GM23248 (cell line): ENCODE results near the gene CYREN. TPM values are rescaled to one million over a fixed set of nuclear protein-coding genes. Genes with fewer than 3 reads are reported as not detected.

ENCODE experiments used
- DNase-seq: peaks from one replicate; pipeline ENCODE4 v3.0.0-alpha.2; 2015
- H2AFZ ChIP-seq: fragments of 200-600 bp; sonication (generic); 2 replicates; pipeline ENCODE4 v1.6.1; 2016; ENCODE audit warnings: antibody characterized with exemption
- H3F3A ChIP-seq: fragments of 200-600 bp; sonication (generic); 2 replicates; pipeline ENCODE4 v1.6.1; 2016; ENCODE audit warnings: mild to moderate bottlenecking, antibody characterized with exemption, mixed run types; ENCODE audit not compliant: insufficient read depth
- H3K27ac ChIP-seq: fragments of 200-600 bp; sonication (generic); 2 replicates; pipeline ENCODE4 v1.5.1; 2016; ENCODE audit warnings: mild to moderate bottlenecking
- H3K27me3 ChIP-seq: fragments of 200-600 bp; sonication (generic); replicated peaks from 2 replicates; pipeline ENCODE4 v1.6.1; 2016; ENCODE audit warnings: mild to moderate bottlenecking; ENCODE audit not compliant: insufficient read depth
- H3K36me3 ChIP-seq: fragments of 200-600 bp; sonication (generic); 2 replicates; pipeline ENCODE4 v1.6.1; 2016; ENCODE audit warnings: low read depth, mild to moderate bottlenecking
- H3K4me1 ChIP-seq: fragments of 200-600 bp; sonication (generic); 2 replicates; pipeline ENCODE4 v1.6.1; 2016; ENCODE audit warnings: mild to moderate bottlenecking; ENCODE audit not compliant: insufficient read depth
- H3K4me2 ChIP-seq: fragments of 200-600 bp; sonication (generic); one replicate; pipeline ENCODE4 v1.6.1; 2016; ENCODE audit warnings: mild to moderate bottlenecking; ENCODE audit not compliant: unreplicated experiment
- H3K4me3 ChIP-seq: fragments of 200-600 bp; sonication (generic); 2 replicates; pipeline ENCODE4 v1.5.1; 2016; ENCODE audit warnings: mild to moderate bottlenecking
- H3K79me2 ChIP-seq: fragments of 200-600 bp; sonication (generic); 2 replicates; pipeline ENCODE4 v1.6.1; 2016; ENCODE audit warnings: mild to moderate bottlenecking; ENCODE audit not compliant: insufficient read depth
- H3K9ac ChIP-seq: fragments of 200-600 bp; sonication (generic); 2 replicates; pipeline ENCODE4 v1.6.1; 2016; ENCODE audit warnings: mild to moderate bottlenecking
- H3K9me2 ChIP-seq: fragments of 200-600 bp; sonication (generic); 2 replicates; pipeline ENCODE4 v1.6.1; 2016; ENCODE audit warnings: mixed run types, mild to moderate bottlenecking, moderate library complexity; ENCODE audit not compliant: insufficient read depth
- H3K9me3 ChIP-seq: fragments of 200-600 bp; sonication (generic); one replicate; pipeline ENCODE4 v1.6.1; 2017; ENCODE audit warnings: low read depth
- H4K20me1 ChIP-seq: fragments of 200-600 bp; sonication (generic); 2 replicates; pipeline ENCODE4 v1.6.0; 2016; ENCODE audit not compliant: insufficient read depth
- EZH2 ChIP-seq: fragments of 200-600 bp; sonication (generic); IDR thresholded peaks from 2 replicates; pipeline ENCODE4 v1.6.1; 2018; ENCODE audit warnings: antibody characterized with exemption, mild to moderate bottlenecking; ENCODE audit not compliant: insufficient read depth, poor library complexity, severe bottlenecking
- EZH2phosphoT487 ChIP-seq: fragments of 200-600 bp; sonication (generic); IDR thresholded peaks from 2 replicates; pipeline ENCODE4 v1.6.1; 2018; ENCODE audit warnings: antibody characterized with exemption, moderate library complexity, mild to moderate bottlenecking, low read depth; ENCODE audit not compliant: insufficient read depth
- WGBS, 2 experiments: methylation state at CpG; one replicate each; pipeline ENCODE4 v1.1.6; 2015 to 2017; ENCODE audit warnings: low lambda C conversion rate in 2 of 2, low coverage in 1 of 2; ENCODE audit errors: missing lambda C conversion rate in 2 of 2; 5-methylcytosine and 5-hydroxymethylcytosine counted together
- in situ Hi-C: fragments of 300-500 bp; cut with MboI; formaldehyde crosslinking; loops from 2 replicates; pipeline ENCODE4 v1.15.0; 2020
- polyA plus RNA-seq: library from polyadenylated mRNA; unstranded; fragments of >200 nt; fragmentation: Nextera tagmentation; extraction: Ambion mirVana; gene quantifications from 2 replicates; pipeline ENCODE4 v1.2.1, GENCODE V29; 2016
- total RNA-seq: library from RNA; depleted of rRNA; stranded (reverse); fragments of >200 nt; shearing (Covaris generic); gene quantifications from 2 replicates; pipeline ENCODE4 v1.2.3, GENCODE V29; 2014

The CYREN gene
- total and polyA plus RNA-seq, 2 experiments from 2014 or later: 38.3 to 40.4 TPM

- H3K36me3 ChIP-seq: peaks cover 5% of the 10 kb centered on the region
- no peak for DNase-seq
- 87 to 88% methylated on average over 12 of the region's 12 CpGs for WGBS, 2 experiments
- no peaks in the 10 kb centered on the region for H3K9me2 ChIP-seq
- no peak overlapping the region for H3K9ac ChIP-seq
- H3K4me1 ChIP-seq: no peaks in the 10 kb centered on the region
- TF ChIP-seq EZH2 (no peak), EZH2phosphoT487 (no peak)
- H3K4me3 ChIP-seq: no peak overlapping the region
- no peaks in the 10 kb centered on the region for H4K20me1 ChIP-seq
- in situ Hi-C loops: loop anchor here (25.0 kb wide), 1 partner anchor 525 kb away; no protein-coding TSS in a partner anchor
- no peaks in the 10 kb centered on the region for H3K79me2 ChIP-seq
- no peaks in the 10 kb centered on the region for H3K9me3 ChIP-seq
- no peak overlapping the region for H3K4me2 ChIP-seq
- no peaks in the 10 kb centered on the region for H3K27me3 ChIP-seq
- H3F3A ChIP-seq: no peaks in the 10 kb centered on the region
- no peak overlapping the region for H3K27ac ChIP-seq
- no peak overlapping the region for H2AFZ ChIP-seq
Observed at GRCh38 chr7:135186841-135187253, 16.3 kb upstream of the CYREN start.

- TF ChIP-seq EZH2 (no peak), EZH2phosphoT487 (no peak)
- Histone ChIP-seq H3K27ac (no peak overlapping the region), H3K4me2 (no peak overlapping the region), H3K27me3 (no peaks in the 10 kb centered on the region), H3F3A (no peaks in the 10 kb centered on the region), H3K9ac (no peak overlapping the region), H2AFZ (no peak overlapping the region), H3K4me1 (no peaks in the 10 kb centered on the region), H3K4me3 (no peak overlapping the region), H4K20me1 (no peaks in the 10 kb centered on the region), H3K9me2 (no peaks in the 10 kb centered on the region), H3K36me3 (peaks cover 9% of the 10 kb centered on the region), H3K9me3 (no peaks in the 10 kb centered on the region), H3K79me2 (no peaks in the 10 kb centered on the region)
- in situ Hi-C loops: loop anchor here (25.0 kb wide), 1 partner anchor 524 kb away; no protein-coding TSS in a partner anchor
- no peak for DNase-seq
- 98 to 100% methylated on average over 3 of the region's 3 CpGs for WGBS, 2 experiments
Observed at GRCh38 chr7:135186261-135186540, 15.7 kb upstream of the CYREN start.

GRCh38 chr7:135185471-135186260, 15.2 kb upstream of the CYREN start:
- Histone ChIP-seq H2AFZ (no peak overlapping the region), H3F3A (no peaks in the 10 kb centered on the region), H3K4me1 (no peaks in the 10 kb centered on the region), H4K20me1 (no peaks in the 10 kb centered on the region), H3K4me3 (no peak overlapping the region), H3K9me3 (no peaks in the 10 kb centered on the region), H3K27me3 (no peaks in the 10 kb centered on the region), H3K9me2 (no peaks in the 10 kb centered on the region), H3K79me2 (no peaks in the 10 kb centered on the region), H3K4me2 (no peak overlapping the region), H3K36me3 (peaks cover 8% of the 10 kb centered on the region), H3K9ac (no peak overlapping the region), H3K27ac (no peak overlapping the region)
- DNase-seq: no peak
- in situ Hi-C loops: loop anchor here (25.0 kb wide), 1 partner anchor 523 kb away; no protein-coding TSS in a partner anchor
- TF ChIP-seq EZH2phosphoT487 (no peak), EZH2 (no peak)
- 91 to 93% methylated on average over 7 of the region's 7 CpGs for WGBS, 2 experiments

GRCh38 chr7:135184254-135184841, 13.8 kb upstream of the CYREN start:
- Histone ChIP-seq H3K4me2 (no peak overlapping the region), H3K4me1 (no peaks in the 10 kb centered on the region), H3K9me3 (no peaks in the 10 kb centered on the region), H4K20me1 (no peaks in the 10 kb centered on the region), H3K27me3 (no peaks in the 10 kb centered on the region), H3K9me2 (no peaks in the 10 kb centered on the region), H3F3A (no peaks in the 10 kb centered on the region), H3K4me3 (no peak overlapping the region), H3K9ac (no peak overlapping the region), H3K27ac (no peak overlapping the region), H3K79me2 (no peaks in the 10 kb centered on the region), H2AFZ (no peak overlapping the region), H3K36me3 (peaks cover 5% of the 10 kb centered on the region)
- DNase-seq: no peak
- in situ Hi-C loops: loop anchor here (25.0 kb wide), 1 partner anchor 522 kb away; no protein-coding TSS in a partner anchor
- TF ChIP-seq EZH2 (no peak), EZH2phosphoT487 (no peak)
- 91 to 92% methylated on average over 5 of the region's 5 CpGs for WGBS, 2 experiments
